GM12878 (cell line): Measurements from ENCODE around the gene RREB1. TPM values are rescaled to one million over a fixed set of nuclear protein-coding genes. Genes with fewer than 3 reads are reported as not detected.

Source experiments
- ATAC-seq: fragments of 200-7000 bp; cut with Tn5 transposase; 3 replicates; pipeline ENCODE4 v1.9.1; 2020; ENCODE audit warnings: mild to moderate bottlenecking, moderate library complexity
- BruUV-seq: library from RNA; stranded (reverse); fragments of 400-500 nt; replicated peaks from 2 replicates; lab custom pipeline; 2021; lab: Mats Ljungman, UMichigan
- CTCF ChIA-PET: fragments of 300-600 bp; sonication (Branson Sonifier 250); formaldehyde crosslinking; extraction: SDS; loops from one replicate; lab custom pipeline; 2021; ENCODE audit warnings: inconsistent platforms; lab: Yijun Ruan, JAX
- POLR2A ChIA-PET: fragments of 350-600 bp; formaldehyde crosslinking; extraction: SDS; loops from one replicate; lab custom pipeline; 2021; ENCODE audit warnings: inconsistent platforms; lab: Charles Lee
- RAD21 ChIA-PET: fragments of 300-600 bp; sonication (Branson Sonifier 250); formaldehyde crosslinking; loops from one replicate; lab custom pipeline; 2023; ENCODE audit warnings: antibody characterized with exemption; ENCODE audit not compliant: unreplicated experiment; lab: Charles Lee
- SMC1A ChIA-PET: fragments of 300-600 bp; sonication (Branson Sonifier 250); formaldehyde crosslinking; loops from one replicate; lab custom pipeline; 2023; ENCODE audit not compliant: unreplicated experiment, uncharacterized antibody; lab: Charles Lee
- DNase-seq: peaks from one replicate; pipeline ENCODE4 v3.0.0-alpha.2; 2011; ENCODE audit warnings: low read depth, low spot score
- FAIRE-seq: peaks from 3 replicates; lab custom pipeline; 2011; peaks lifted over from hg19 to GRCh38; lab: Jason Lieb, UNC
- H2AFZ ChIP-seq: 2 replicates; pipeline ENCODE4 v1.6.0; 2011; ENCODE audit warnings: low read depth, low read length, control low read depth; ENCODE audit not compliant: control insufficient read depth
- H3K27ac ChIP-seq: 2 replicates; pipeline ENCODE4 v1.5.1; 2011; ENCODE audit warnings: control low read depth; ENCODE audit not compliant: control insufficient read depth, insufficient read depth
- H3K27me3 ChIP-seq, 2 experiments: replicated peaks in 1 of 2; 2 replicates each; pipeline versions ENCODE4 v1.6.0 to v1.6.1; 2011; ENCODE audit warnings: low read length in 1 of 2; ENCODE audit not compliant: control insufficient read depth in 2 of 2, insufficient read depth in 2 of 2
- H3K36me3 ChIP-seq, 2 experiments: 2 replicates each; pipeline ENCODE4 v1.5.1; 2011; ENCODE audit warnings: low read length in 1 of 2; ENCODE audit not compliant: control insufficient read depth in 2 of 2, insufficient read depth in 2 of 2
- H3K4me1 ChIP-seq: 2 replicates; pipeline ENCODE4 v1.6.1; 2011; ENCODE audit warnings: mild to moderate bottlenecking, low read length, moderate library complexity, mixed read lengths; ENCODE audit not compliant: control insufficient read depth, insufficient read depth
- H3K4me2 ChIP-seq: 2 replicates; pipeline ENCODE4 v1.6.0; 2011; ENCODE audit warnings: control low read depth; ENCODE audit not compliant: control insufficient read depth, insufficient read depth
- H3K4me3 ChIP-seq: fragments of 200-600 bp; sonication (generic); 2 replicates; pipeline ENCODE4 v1.5.1; 2016
- H3K79me2 ChIP-seq: 2 replicates; pipeline ENCODE4 v1.6.0; 2011; ENCODE audit warnings: low read length; ENCODE audit not compliant: control insufficient read depth, insufficient read depth
- H3K9ac ChIP-seq: 2 replicates; pipeline ENCODE4 v1.8.0; 2011; ENCODE audit warnings: low read length, control low read depth, mixed read lengths; ENCODE audit not compliant: control insufficient read depth, insufficient read depth
- H3K9me3 ChIP-seq: replicated peaks from 3 replicates; pipeline ENCODE4 v1.5.1; 2011; ENCODE audit warnings: mild to moderate bottlenecking, low read length; ENCODE audit not compliant: control insufficient read depth, insufficient read depth
- H4K20me1 ChIP-seq: 2 replicates; pipeline ENCODE4 v1.6.0; 2011; ENCODE audit not compliant: control insufficient read depth, insufficient read depth
- FOXM1 ChIP-seq: IDR thresholded peaks from 2 replicates; pipeline ENCODE4 v1.6.1; 2012; ENCODE audit warnings: low read depth, mild to moderate bottlenecking, inconsistent platforms, low read length, moderate library complexity
- IKZF2 ChIP-seq, 2 experiments: fragments of 450-650 bp; IDR thresholded peaks; 2 replicates each; pipeline ENCODE4 v1.6.1; 2017; ENCODE audit warnings: mild to moderate bottlenecking in 2 of 2, moderate library complexity in 2 of 2
- IRF3 ChIP-seq: fragments of 450-650 bp; IDR thresholded peaks from 2 replicates; pipeline ENCODE4 v1.6.1; 2014; ENCODE audit warnings: mild to moderate bottlenecking
- JUNB ChIP-seq: IDR thresholded peaks from 2 replicates; pipeline ENCODE4 v1.6.1; 2016; ENCODE audit warnings: antibody characterized with exemption, mild to moderate bottlenecking
- LARP7 ChIP-seq: fragments of 450-650 bp; IDR thresholded peaks from 2 replicates; pipeline ENCODE4 v1.6.1; 2017; ENCODE audit warnings: mild to moderate bottlenecking
- MEF2A ChIP-seq: IDR thresholded peaks from 2 replicates; pipeline ENCODE4 v1.6.1; 2011; ENCODE audit warnings: low read depth, mild to moderate bottlenecking, low read length, moderate library complexity; ENCODE audit not compliant: insufficient read depth
- MEF2B ChIP-seq: fragments of 450-650 bp; IDR thresholded peaks from 2 replicates; pipeline ENCODE4 v1.6.1; 2018; ENCODE audit warnings: mild to moderate bottlenecking, moderate library complexity; ENCODE audit not compliant: partially characterized antibody, poor library complexity, severe bottlenecking
- MTA2 ChIP-seq: fragments of 450-650 bp; IDR thresholded peaks from 2 replicates; pipeline ENCODE4 v1.6.1; 2016; ENCODE audit warnings: low read depth, mild to moderate bottlenecking, moderate library complexity
- MTA3 ChIP-seq: IDR thresholded peaks from 2 replicates; pipeline ENCODE4 v1.6.1; 2012; ENCODE audit warnings: low read length, inconsistent platforms, borderline replicate concordance
- NFIC ChIP-seq: IDR thresholded peaks from 2 replicates; pipeline ENCODE4 v1.6.1; 2012; ENCODE audit warnings: low read depth, mild to moderate bottlenecking, inconsistent platforms, low read length, moderate library complexity
- PAX5 ChIP-seq: IDR thresholded peaks from 2 replicates; pipeline ENCODE4 v1.6.1; 2011; ENCODE audit warnings: low read depth, low read length, borderline replicate concordance
- RUNX3 ChIP-seq: IDR thresholded peaks from 2 replicates; pipeline ENCODE4 v1.6.1; 2012; ENCODE audit warnings: low read length, inconsistent platforms
- SMAD5 ChIP-seq: IDR thresholded peaks from 2 replicates; pipeline ENCODE4 v1.6.1; 2016; ENCODE audit warnings: antibody characterized with exemption, low read depth
- SPI1 ChIP-seq: IDR thresholded peaks from 2 replicates; pipeline ENCODE4 v1.6.1; 2011; ENCODE audit warnings: low read depth, mild to moderate bottlenecking, low read length, moderate library complexity, borderline replicate concordance; ENCODE audit not compliant: insufficient read depth
- STAT3 ChIP-seq: IDR thresholded peaks from 2 replicates; pipeline ENCODE4 v1.6.1; 2011; ENCODE audit warnings: low read depth, low read length, improper control_type of control experiment
- TAF1 ChIP-seq: IDR thresholded peaks from 2 replicates; pipeline ENCODE4 v1.6.1; 2011; ENCODE audit warnings: mild to moderate bottlenecking, low read depth, low read length, borderline replicate concordance
- TARDBP ChIP-seq: IDR thresholded peaks from 2 replicates; pipeline ENCODE4 v1.6.1; 2016; ENCODE audit warnings: borderline replicate concordance
- TCF12 ChIP-seq: IDR thresholded peaks from 2 replicates; pipeline ENCODE4 v1.6.1; 2011; ENCODE audit warnings: low read depth, mild to moderate bottlenecking, low read length
- ZBED1 ChIP-seq: IDR thresholded peaks from 2 replicates; pipeline ENCODE4 v1.6.1; 2016; ENCODE audit warnings: borderline replicate concordance
- ZBTB33 ChIP-seq: fragments of 450-650 bp; IDR thresholded peaks from 2 replicates; pipeline ENCODE4 v1.6.1; 2017; ENCODE audit warnings: mild to moderate bottlenecking
- ZNF622 ChIP-seq: fragments of 450-650 bp; IDR thresholded peaks from 2 replicates; pipeline ENCODE4 v1.6.1; 2017; ENCODE audit warnings: mild to moderate bottlenecking, inconsistent platforms
- ZSCAN29 ChIP-seq: fragments of 450-650 bp; IDR thresholded peaks from 2 replicates; pipeline ENCODE4 v1.6.1; 2017; ENCODE audit warnings: mild to moderate bottlenecking, moderate library complexity
- ZZZ3 ChIP-seq: IDR thresholded peaks from 2 replicates; pipeline ENCODE4 v1.6.1; 2011; ENCODE audit warnings: low read depth; ENCODE audit not compliant: control insufficient read depth, insufficient read length
- WGBS: methylation state at CpG from one replicate; pipeline ENCODE4 v1.1.6; 2016; ENCODE audit warnings: low lambda C conversion rate; ENCODE audit not compliant: insufficient replicate concordance, insufficient coverage; ENCODE audit errors: missing lambda C conversion rate; 5-methylcytosine and 5-hydroxymethylcytosine counted together
- in situ Hi-C: fragments of 300-500 bp; cut with MboI; formaldehyde crosslinking; loops from 9 replicates; pipeline ENCODE4 v1.14.3; 2018; ENCODE audit warnings: mixed read lengths
- intact Hi-C: fragments of 100-400 bp; cut with micrococcal nuclease; formaldehyde crosslinking; loops from one replicate; pipeline ENCODE4 v1.14.2; 2022; ENCODE audit not compliant: unreplicated experiment
- polyA plus RNA-seq, 11 experiments: library from polyadenylated mRNA; depleted of rRNA in 4 of 11; unstranded in 6 of 11; stranded (reverse) in 5 of 11; fragments of >200 nt; fragmentation: Nextera tagmentation in 4 of 11; fragmentation: Illumina TruSeq in 1 of 11; extraction: Ambion mirVana in 4 of 11; extraction: Trizol in 1 of 11; gene quantifications; 1 replicate in 1 of 11; 2 replicates in 10 of 11; pipeline versions ENCODE4 v1.2.1 to v1.2.3, GENCODE V29; 2011 to 2016; ENCODE audit warnings: inconsistent platforms in 2 of 11, missing spikeins in 2 of 11, low read depth in 1 of 11
- total RNA-seq, 4 experiments: library from RNA; depleted of rRNA in 3 of 4; stranded (reverse); fragments of >200 nt in 3 of 4; fragmentation: Illumina TruSeq in 1 of 4; extraction: Trizol in 1 of 4; gene quantifications; 2 replicates each; pipeline versions ENCODE4 v1.2.1 to v1.2.3, GENCODE V29; 2013 to 2021

The RREB1 gene
- total and polyA plus RNA-seq, 10 of the 15 experiments (the other 5 are each of a cell fraction or from before 2014, with no cell fraction given) = 1.9 to 30.3 (median 8.6) TPM

GRCh38 chr6:7155871-7156579 is 48.3 kb downstream of the RREB1 start:
- FAIRE-seq (peak; percentile 86), ATAC-seq (peak; percentile 68), DNase-seq (peak; percentile 86)
- Histone ChIP-seq H3K9me3 (no peaks in the 10 kb centered on the region), H3K79me2 (peaks cover 92% of the 10 kb centered on the region), H2AFZ (no peak overlapping the region), H3K9ac (peak overlapping the region; percentile 74), H3K4me2 (peak overlapping the region; percentile 99), H4K20me1 (no peaks in the 10 kb centered on the region), H3K4me1 (peaks cover 80% of the 10 kb centered on the region), H3K27ac (peak overlapping the region; percentile 93), H3K36me3 (peaks cover 0 to 2% of the 10 kb centered on the region in 2 experiments), H3K4me3 (peak overlapping the region; percentile 58), H3K27me3 (no peaks in the 10 kb centered on the region)
- WGBS = under 1% methylated on average over 7 of the region's 7 CpGs
- in situ Hi-C loops (no loop called here), intact Hi-C loops (loop anchor here (2.0 to 10.0 kb wide), 4 partner anchors 49 to 569 kb away; partner anchors contain the start of genes LY86 and RREB1)
- SMC1A ChIA-PET = interaction anchor here (0.5 to 8.4 kb wide), 22 partner anchors 10 to 718 kb away, joined by 3 to 256 read pairs (median 6); partner anchors contain the start of gene RREB1
- CTCF ChIA-PET = interaction anchor here (0.7 to 8.2 kb wide), 9 partner anchors 10 to 472 kb away, joined by 3 to 63 read pairs (median 3); no protein-coding TSS in a partner anchor
- POLR2A ChIA-PET = interaction anchor here (0.7 to 5.8 kb wide), 8 partner anchors 10 to 82 kb away, joined by 3 to 63 read pairs (median 5); no protein-coding TSS in a partner anchor
- RAD21 ChIA-PET = interaction anchor here (0.8 to 6.2 kb wide), 22 partner anchors 11 to 472 kb away, joined by 3 to 87 read pairs (median 5); partner anchors contain the start of gene RREB1
- BruUV-seq = TSS peak; percentile 42
- TF ChIP-seq FOXM1 (0 out of 2 replicates have a peak, but pooled peaks have one; percentile 39), SPI1 (peak; percentile 36), MTA2 (peak; percentile 78), ZZZ3 (no peak), ZBTB33 (no peak), IKZF2 (IDR thresholded peaks at IDR 0.05) (peak; percentile 54 to 56; a peak in 3 of 4 replicates), ZSCAN29 (no peak), TARDBP (no peak), SMAD5 (peak; percentile 32; the same call in 1 of the 2 replicates), IRF3 (no peak), PAX5 (peak; percentile 68), RUNX3 (peak; percentile 48; the same call in 1 of the 2 replicates), ZBED1 (peak; percentile 48; the same call in 1 of the 2 replicates), MEF2B (peak; percentile 58), STAT3 (no peak), TAF1 (0 out of 2 replicates have a peak, but pooled peaks have one; percentile 13), MTA3 (peak; percentile 73; the same call in 1 of the 2 replicates), NFIC (peak; percentile 73), JUNB (peak; percentile 11; the same call in 1 of the 2 replicates), ZNF622 (no peak), TCF12 (peak; percentile 65; the same call in 1 of the 2 replicates), LARP7 (no peak), MEF2A (0 out of 2 replicates have a peak, but pooled peaks have one; percentile 4)
